Chondrocyte (in vitro differentiated cells): Measurements from ENCODE around the gene CARS1. TPM values are rescaled to one million over a fixed set of nuclear protein-coding genes. Genes with fewer than 3 reads are reported as not detected.

Experiments used
- DNase-seq: peaks from one replicate; pipeline ENCODE4 v3.0.0; 2021; ENCODE audit warnings: mixed read lengths, low spot score
- H3K27ac Mint-ChIP-seq: one replicate; pipeline ENCODE4 v1.8.0; 2021; ENCODE audit warnings: mild to moderate bottlenecking, moderate library complexity, mixed read lengths; ENCODE audit not compliant: unreplicated experiment
- H3K27me3 Mint-ChIP-seq: 2 replicates; pipeline ENCODE4 v1.8.0; 2021; ENCODE audit warnings: low read depth, mixed read lengths
- H3K36me3 Mint-ChIP-seq: 2 replicates; pipeline ENCODE4 v1.8.0; 2021; ENCODE audit warnings: low read depth, mixed read lengths
- H3K4me1 Mint-ChIP-seq: 2 replicates; pipeline ENCODE4 v1.8.0; 2021; ENCODE audit warnings: low read depth, mild to moderate bottlenecking, mixed read lengths
- H3K4me3 Mint-ChIP-seq: one replicate; pipeline ENCODE4 v1.8.0; 2021; ENCODE audit warnings: mild to moderate bottlenecking, moderate library complexity, mixed read lengths; ENCODE audit not compliant: unreplicated experiment
- H3K9me3 Mint-ChIP-seq: 2 replicates; pipeline ENCODE4 v1.8.0; 2021; ENCODE audit warnings: low read depth, mixed read lengths
- total RNA-seq: library from RNA; stranded (reverse); gene quantifications from 3 replicates; pipeline ENCODE4 v1.2.1, GENCODE V29; 2021
- TF ChIP-seq, protein P1 (sequence below): fragments of 200-600 bp; sonication (generic); IDR thresholded peaks from 2 replicates; pipeline ENCODE4 v1.5.0; 2021; ENCODE audit warnings: antibody characterized with exemption, mild to moderate bottlenecking, moderate library complexity

CARS1 gene
- total RNA-seq, 1 donor from 2014 or later: 106 TPM

- Mint-ChIP-seq H3K27me3 (no peaks in the 10 kb centered on the region), H3K9me3 (no peaks in the 10 kb centered on the region), H3K27ac (no peak overlapping the region), H3K36me3 (peaks cover 53% of the 10 kb centered on the region), H3K4me1 (no peaks in the 10 kb centered on the region), H3K4me3 (no peak overlapping the region)
- TF ChIP-seq, protein P1, sequence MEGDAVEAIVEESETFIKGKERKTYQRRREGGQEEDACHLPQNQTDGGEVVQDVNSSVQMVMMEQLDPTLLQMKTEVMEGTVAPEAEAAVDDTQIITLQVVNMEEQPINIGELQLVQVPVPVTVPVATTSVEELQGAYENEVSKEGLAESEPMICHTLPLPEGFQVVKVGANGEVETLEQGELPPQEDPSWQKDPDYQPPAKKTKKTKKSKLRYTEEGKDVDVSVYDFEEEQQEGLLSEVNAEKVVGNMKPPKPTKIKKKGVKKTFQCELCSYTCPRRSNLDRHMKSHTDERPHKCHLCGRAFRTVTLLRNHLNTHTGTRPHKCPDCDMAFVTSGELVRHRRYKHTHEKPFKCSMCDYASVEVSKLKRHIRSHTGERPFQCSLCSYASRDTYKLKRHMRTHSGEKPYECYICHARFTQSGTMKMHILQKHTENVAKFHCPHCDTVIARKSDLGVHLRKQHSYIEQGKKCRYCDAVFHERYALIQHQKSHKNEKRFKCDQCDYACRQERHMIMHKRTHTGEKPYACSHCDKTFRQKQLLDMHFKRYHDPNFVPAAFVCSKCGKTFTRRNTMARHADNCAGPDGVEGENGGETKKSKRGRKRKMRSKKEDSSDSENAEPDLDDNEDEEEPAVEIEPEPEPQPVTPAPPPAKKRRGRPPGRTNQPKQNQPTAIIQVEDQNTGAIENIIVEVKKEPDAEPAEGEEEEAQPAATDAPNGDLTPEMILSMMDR: no peak
- DNase-seq: no peak
Observed at GRCh38 chr11:2963112-2963754, 94.0 kb downstream of the CARS1 start.

- Mint-ChIP-seq H3K27ac (no peak overlapping the region), H3K36me3 (peaks cover 47% of the 10 kb centered on the region)
- TF ChIP-seq, protein P1: no peak
Observed at GRCh38 chr11:2961080-2961479, 96.1 kb downstream of the CARS1 start.

GRCh38 chr11:2960139-2960538 lies 97.1 kb downstream of the CARS1 start:
- peaks cover 5% of the 10 kb centered on the region for H3K4me1 Mint-ChIP-seq
- peaks cover 48% of the 10 kb centered on the region for H3K36me3 Mint-ChIP-seq
- TF ChIP-seq, protein P1: no peak

More at GRCh38 chr11:2961080-2961479, 96.1 kb downstream of the CARS1 start:
- H3K4me1 Mint-ChIP-seq: no peaks in the 10 kb centered on the region
- no peaks in the 10 kb centered on the region for H3K27me3 Mint-ChIP-seq
- DNase-seq: no peak
- no peaks in the 10 kb centered on the region for H3K9me3 Mint-ChIP-seq
- no peak overlapping the region for H3K4me3 Mint-ChIP-seq

GRCh38 chr11:2958251-2958650 lies 99.0 kb downstream of the CARS1 start:
- H3K4me3 Mint-ChIP-seq: no peak overlapping the region
- H3K9me3 Mint-ChIP-seq: no peaks in the 10 kb centered on the region
- DNase-seq: no peak
- H3K4me1 Mint-ChIP-seq: peaks cover 8% of the 10 kb centered on the region
- H3K36me3 Mint-ChIP-seq: peaks cover 51% of the 10 kb centered on the region
- H3K27ac Mint-ChIP-seq: no peak overlapping the region
- TF ChIP-seq, protein P1: no peak
- H3K27me3 Mint-ChIP-seq: no peaks in the 10 kb centered on the region

More at GRCh38 chr11:2960139-2960538, 97.1 kb downstream of the CARS1 start:
- DNase-seq: no peak
- no peaks in the 10 kb centered on the region for H3K27me3 Mint-ChIP-seq
- H3K9me3 Mint-ChIP-seq: no peaks in the 10 kb centered on the region
- no peak overlapping the region for H3K4me3 Mint-ChIP-seq
- H3K27ac Mint-ChIP-seq: no peak overlapping the region

DNA sequence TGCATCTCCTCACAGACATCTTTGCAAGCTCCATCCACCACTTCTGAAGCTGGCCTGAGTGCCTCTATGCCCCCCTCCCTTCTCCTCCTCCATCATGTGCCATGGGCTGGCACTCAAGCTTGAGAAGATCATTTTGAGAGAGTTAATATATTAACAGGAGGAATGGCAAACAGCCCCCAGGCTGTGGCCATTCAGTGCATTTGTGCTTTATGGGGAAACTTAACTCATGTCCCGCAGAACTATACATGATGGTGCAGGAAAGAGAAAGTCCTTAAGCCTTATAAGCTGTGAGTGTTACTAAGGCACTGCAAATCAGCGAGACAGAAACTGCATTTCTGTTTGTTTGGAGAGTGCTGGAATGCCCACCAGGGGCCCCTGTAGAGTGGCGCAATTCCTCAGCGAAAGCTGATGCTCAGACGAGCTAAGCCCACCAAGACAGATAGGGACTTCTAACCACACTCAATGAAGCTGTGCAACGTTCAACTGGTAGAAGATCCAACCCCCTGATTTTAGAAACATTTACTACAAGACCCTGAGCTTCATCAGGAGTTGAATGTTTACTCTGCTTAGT lies 101.2 kb downstream of the CARS1 start:
- no peak for DNase-seq
- Mint-ChIP-seq H3K9me3 (no peaks in the 10 kb centered on the region), H3K27ac (peak overlapping the region; percentile 2), H3K4me1 (peaks cover 31% of the 10 kb centered on the region), H3K4me3 (no peak overlapping the region), H3K27me3 (no peaks in the 10 kb centered on the region), H3K36me3 (peaks cover 45% of the 10 kb centered on the region)
- TF ChIP-seq, protein P1: peak; percentile 12
